Fibroblast of lung (primary cell): ENCODE measurements around the gene E2F2. TPM values are rescaled to one million over a fixed set of nuclear protein-coding genes. Genes with fewer than 3 reads are reported as not detected.
"Not testable (repeated sequence)": the region's sequence is repeated elsewhere in the genome, so short reads cannot be mapped to it uniquely, and the experiment has no call there.

Experiments
- DNase-seq, 2 donors: peaks; one replicate each; pipeline versions ENCODE4 v3.0.0 to v3.0.0-alpha.2; 2010; ENCODE audit warnings: low read depth in 2 of 2
- H2AFZ ChIP-seq: 2 replicates; pipeline ENCODE4 v1.5.1; 2012; ENCODE audit warnings: low read length, control low read depth, inconsistent platforms
- H3K27ac ChIP-seq: 2 replicates; pipeline ENCODE4 v1.5.1; 2011; ENCODE audit warnings: low read length, control low read depth; ENCODE audit not compliant: insufficient read depth
- H3K27me3 ChIP-seq: 2 replicates; pipeline ENCODE4 v1.5.1; 2011; ENCODE audit warnings: mild to moderate bottlenecking, low read length; ENCODE audit not compliant: control insufficient read depth, insufficient read depth
- H3K36me3 ChIP-seq: 2 replicates; pipeline ENCODE4 v1.5.1; 2011; ENCODE audit warnings: low read length; ENCODE audit not compliant: control insufficient read depth, insufficient read depth
- H3K4me1 ChIP-seq: 2 replicates; pipeline ENCODE4 v1.5.1; 2011; ENCODE audit warnings: low read length; ENCODE audit not compliant: control insufficient read depth, insufficient read depth; ENCODE audit errors: extremely low read depth
- H3K4me2 ChIP-seq: 2 replicates; pipeline ENCODE4 v1.5.1; 2011; ENCODE audit warnings: low read length, control low read depth; ENCODE audit not compliant: insufficient read depth; ENCODE audit errors: extremely low read depth
- H3K4me3 ChIP-seq, 4 experiments: fragments of 200-600 bp in 1 of 4; sonication (generic) in 1 of 4; replicated peaks in 1 of 4; 2 replicates each; pipeline ENCODE4 v1.5.1; 2011 to 2016; ENCODE audit warnings: low read length in 4 of 4, low read depth in 3 of 4, mild to moderate bottlenecking in 3 of 4, control low read depth in 2 of 4, inconsistent platforms in 1 of 4, mixed read lengths in 1 of 4; ENCODE audit not compliant: insufficient read depth in 1 of 4; ENCODE audit errors: control extremely low read depth in 1 of 4
- H3K79me2 ChIP-seq: 2 replicates; pipeline ENCODE4 v1.5.1; 2012; ENCODE audit warnings: mild to moderate bottlenecking, low read length, inconsistent platforms; ENCODE audit not compliant: control insufficient read depth, insufficient read depth
- H3K9ac ChIP-seq: 2 replicates; pipeline ENCODE4 v1.5.1; 2011; ENCODE audit warnings: mild to moderate bottlenecking, low read length, control low read depth; ENCODE audit not compliant: insufficient read depth
- H3K9me3 ChIP-seq: 2 replicates; pipeline ENCODE4 v1.5.1; 2012; ENCODE audit warnings: low read depth, low read length; ENCODE audit not compliant: control insufficient read depth, insufficient read depth
- H4K20me1 ChIP-seq: 2 replicates; pipeline ENCODE4 v1.5.1; 2011; ENCODE audit warnings: low read length; ENCODE audit not compliant: control insufficient read depth, insufficient read depth; ENCODE audit errors: extremely low read depth
- EZH2 ChIP-seq: IDR thresholded peaks from 2 replicates; pipeline ENCODE4 v1.5.1; 2012; ENCODE audit warnings: low read length, control low read depth, mild to moderate bottlenecking; ENCODE audit errors: missing control alignments
- polyA plus RNA-seq, 2 donors: library from polyadenylated mRNA; depleted of rRNA in 1 of 2; stranded (reverse) in 1 of 2; unstranded in 1 of 2; fragments of >200 nt; gene quantifications; 2 replicates each; pipeline ENCODE4 v1.2.1, GENCODE V29; 2011 to 2012; ENCODE audit warnings: missing spikeins in 1 of 2
- total RNA-seq: library from RNA; depleted of rRNA; stranded (reverse); fragments of >200 nt; gene quantifications from 2 replicates; pipeline ENCODE4 v1.2.1, GENCODE V29; 2014
- TF ChIP-seq, protein P1 (sequence below), 2 donors: IDR thresholded peaks in 1 of 2; conservative IDR thresholded peaks in 1 of 2; 1 replicate in 1 of 2; 2 replicates in 1 of 2; pipeline ENCODE4 v1.5.1; 2011 to 2012; ENCODE audit warnings: low read length in 2 of 2, control low read depth in 1 of 2, inconsistent platforms in 1 of 2, low read depth in 1 of 2, mild to moderate bottlenecking in 1 of 2

E2F2 gene
- total and polyA plus RNA-seq, 2 donors (not counting 1 experiment from before 2014, with no cell fraction given) = 0.17 to 0.26 TPM

GRCh38 chr1:23500466-23500865, 30.6 kb downstream of the E2F2 start:
- H3K36me3 ChIP-seq = no peaks in the 10 kb centered on the region
- H4K20me1 ChIP-seq = no peaks in the 10 kb centered on the region
- no peaks in the 10 kb centered on the region for H3K27me3 ChIP-seq
- H3K4me3 ChIP-seq = no peak overlapping the region
- H3K4me1 ChIP-seq = no peaks in the 10 kb centered on the region
- H3K79me2 ChIP-seq = no peaks in the 10 kb centered on the region
- H3K27ac ChIP-seq = no peak overlapping the region
- TF ChIP-seq, protein P1, sequence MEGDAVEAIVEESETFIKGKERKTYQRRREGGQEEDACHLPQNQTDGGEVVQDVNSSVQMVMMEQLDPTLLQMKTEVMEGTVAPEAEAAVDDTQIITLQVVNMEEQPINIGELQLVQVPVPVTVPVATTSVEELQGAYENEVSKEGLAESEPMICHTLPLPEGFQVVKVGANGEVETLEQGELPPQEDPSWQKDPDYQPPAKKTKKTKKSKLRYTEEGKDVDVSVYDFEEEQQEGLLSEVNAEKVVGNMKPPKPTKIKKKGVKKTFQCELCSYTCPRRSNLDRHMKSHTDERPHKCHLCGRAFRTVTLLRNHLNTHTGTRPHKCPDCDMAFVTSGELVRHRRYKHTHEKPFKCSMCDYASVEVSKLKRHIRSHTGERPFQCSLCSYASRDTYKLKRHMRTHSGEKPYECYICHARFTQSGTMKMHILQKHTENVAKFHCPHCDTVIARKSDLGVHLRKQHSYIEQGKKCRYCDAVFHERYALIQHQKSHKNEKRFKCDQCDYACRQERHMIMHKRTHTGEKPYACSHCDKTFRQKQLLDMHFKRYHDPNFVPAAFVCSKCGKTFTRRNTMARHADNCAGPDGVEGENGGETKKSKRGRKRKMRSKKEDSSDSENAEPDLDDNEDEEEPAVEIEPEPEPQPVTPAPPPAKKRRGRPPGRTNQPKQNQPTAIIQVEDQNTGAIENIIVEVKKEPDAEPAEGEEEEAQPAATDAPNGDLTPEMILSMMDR (conservative IDR thresholded peaks at IDR 0.05 in 1 of 2, IDR thresholded peaks at IDR 0.05 in 1 of 2; ENCODE audit: low read depth in 1 of 2, low read length in 2 of 2) = no peak
- no peak for TF ChIP-seq EZH2
- no peak overlapping the region for H2AFZ ChIP-seq
- H3K9ac ChIP-seq = no peak overlapping the region
- no peak for DNase-seq
- no peaks in the 10 kb centered on the region for H3K9me3 ChIP-seq
- H3K4me2 ChIP-seq = no peak overlapping the region

GRCh38 chr1:23497777-23498439, 33.1 kb downstream of the E2F2 start:
- Histone ChIP-seq H3K4me3 (no peak overlapping the region), H3K79me2 (no peaks in the 10 kb centered on the region), H2AFZ (no peak overlapping the region), H3K36me3 (no peaks in the 10 kb centered on the region), H3K9me3 (no peaks in the 10 kb centered on the region), H3K27ac (no peak overlapping the region), H3K4me1 (no peaks in the 10 kb centered on the region), H3K27me3 (no peaks in the 10 kb centered on the region), H3K4me2 (no peak overlapping the region), H3K9ac (no peak overlapping the region), H4K20me1 (no peaks in the 10 kb centered on the region)
- DNase-seq = no peak
- TF ChIP-seq, protein P1 (conservative IDR thresholded peaks at IDR 0.05 in 1 of 2, IDR thresholded peaks at IDR 0.05 in 1 of 2; ENCODE audit: low read depth in 1 of 2, low read length in 2 of 2) = no peak
- TF ChIP-seq EZH2 = no peak

GRCh38 chr1:23496490-23497181, 34.4 kb downstream of the E2F2 start:
- H3K4me3 ChIP-seq = no peak overlapping the region
- H3K27me3 ChIP-seq = peaks cover 5% of the 10 kb centered on the region
- H2AFZ ChIP-seq = no peak overlapping the region
- no peaks in the 10 kb centered on the region for H4K20me1 ChIP-seq
- no peaks in the 10 kb centered on the region for H3K36me3 ChIP-seq
- no peaks in the 10 kb centered on the region for H3K4me1 ChIP-seq
- H3K9me3 ChIP-seq = no peaks in the 10 kb centered on the region
- no peaks in the 10 kb centered on the region for H3K79me2 ChIP-seq
- TF ChIP-seq EZH2 = no peak
- TF ChIP-seq, protein P1 (conservative IDR thresholded peaks at IDR 0.05 in 1 of 2, IDR thresholded peaks at IDR 0.05 in 1 of 2; ENCODE audit: low read depth in 1 of 2, low read length in 2 of 2) = no peak
- no peak overlapping the region for H3K27ac ChIP-seq
- no peak for DNase-seq
- H3K4me2 ChIP-seq = no peak overlapping the region
- H3K9ac ChIP-seq = no peak overlapping the region

GRCh38 chr1:23494836-23495235, 36.2 kb downstream of the E2F2 start:
- H3K4me1 ChIP-seq, H4K20me1 ChIP-seq, H3K4me3 ChIP-seq, H3K36me3 ChIP-seq, H3K27ac ChIP-seq, H3K4me2 ChIP-seq, H2AFZ ChIP-seq, H3K79me2 ChIP-seq, H3K9ac ChIP-seq, DNase-seq, H3K9me3 ChIP-seq, H3K27me3 ChIP-seq: not testable (repeated sequence)
